SH-SY5Y (cell line): ENCODE data around the gene CHMP4A.

Source experiments
- GATA2 ChIP-seq: IDR thresholded peaks from 2 replicates; pipeline ENCODE4 v1.6.1; 2011; ENCODE audit warnings: mild to moderate bottlenecking, low read depth, low read length
- GATA3 ChIP-seq: IDR thresholded peaks from 2 replicates; pipeline ENCODE4 v1.6.1; 2011; ENCODE audit warnings: low read depth, mild to moderate bottlenecking, low read length, moderate library complexity

DNA sequence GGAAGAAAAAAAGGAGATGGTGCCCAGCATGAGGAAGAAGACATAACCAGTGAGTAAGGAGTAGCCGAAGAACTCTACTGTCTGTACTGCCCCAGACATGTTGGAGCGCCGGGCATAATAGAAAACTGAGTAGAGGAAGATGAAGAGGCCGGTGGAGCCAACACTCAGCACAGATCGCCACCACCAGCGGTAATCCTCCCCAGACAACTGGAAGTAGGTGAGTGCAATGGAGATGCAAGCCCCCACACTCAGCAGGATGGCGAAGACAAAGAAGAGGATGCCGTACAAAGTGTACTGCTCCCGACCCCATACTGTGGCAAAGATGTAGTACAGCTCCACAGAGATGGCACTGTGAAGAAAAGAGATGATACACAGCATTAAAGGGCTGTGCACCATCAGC, 23.8 kb downstream of the CHMP4A start:
- TF ChIP-seq GATA2 (no peak), GATA3 (no peak)
